SIG-M5 treated with dmso at 0.1 percent for 504 hours (cell line): ENCODE results near the gene C2orf72.
"Not testable (repeated sequence)": the region's sequence is repeated elsewhere in the genome, so short reads cannot be mapped to it uniquely, and the experiment has no call there.

Experiments
- DNase-seq: peaks from one replicate; lab custom pipeline; 2025; ENCODE audit not compliant: unreplicated experiment; lab: John Stamatoyannopoulos, UW

C2orf72 gene

DNA sequence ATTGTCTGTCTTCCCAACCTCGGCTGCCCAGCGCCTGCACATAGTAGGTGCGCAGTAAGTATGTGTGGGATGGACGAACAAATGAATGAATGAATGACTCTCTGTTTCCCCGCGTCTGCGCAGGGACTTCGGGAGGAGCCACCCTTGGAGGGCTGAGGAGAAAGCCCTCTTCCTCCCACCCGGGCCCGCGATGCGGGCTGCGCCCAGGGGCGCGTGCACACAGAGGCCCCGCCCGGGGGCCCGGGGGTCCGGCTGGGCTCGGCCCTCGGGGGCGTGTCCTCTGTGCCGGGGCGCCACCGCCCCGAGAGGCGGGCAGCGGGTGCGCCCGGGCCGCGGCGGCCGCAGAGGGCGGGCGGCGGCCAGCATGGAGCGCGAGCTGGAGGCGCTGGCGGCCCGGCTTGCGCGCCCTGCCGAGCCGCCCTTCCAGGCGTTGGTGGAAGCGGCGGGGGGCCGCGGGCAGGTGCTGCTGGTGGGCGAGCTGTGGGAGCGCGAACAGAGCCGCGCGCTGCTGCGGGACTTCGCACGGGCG lies at the start of gene C2orf72:
Gene C2orf72, plus strand, starts transcription at position 322 of the 529 bp plus-strand sequence. Its CDS starts 43 bp downstream, at position 365.
- DNase-seq = no peak

DNA sequence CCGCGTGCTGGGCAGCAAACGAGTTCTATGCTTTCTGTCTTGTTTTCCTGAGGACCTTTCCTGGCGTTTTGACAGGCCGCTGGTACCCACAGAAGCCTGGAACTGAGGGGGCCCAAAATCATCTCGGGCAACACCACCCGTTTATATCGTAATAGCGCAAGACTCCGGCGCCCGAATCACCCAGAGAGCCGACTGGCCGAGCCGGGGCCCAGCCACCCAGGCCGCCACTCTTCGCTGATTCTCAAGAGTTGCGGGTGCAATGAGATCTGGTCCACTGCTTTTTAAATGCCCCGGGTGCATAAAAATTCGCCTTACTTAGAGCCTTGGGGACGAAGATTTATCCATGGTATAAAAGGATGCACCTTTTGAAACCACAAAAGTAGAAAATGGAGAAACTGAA lies 47.6 kb upstream of the C2orf72 start:
- no peak for DNase-seq

DNA sequence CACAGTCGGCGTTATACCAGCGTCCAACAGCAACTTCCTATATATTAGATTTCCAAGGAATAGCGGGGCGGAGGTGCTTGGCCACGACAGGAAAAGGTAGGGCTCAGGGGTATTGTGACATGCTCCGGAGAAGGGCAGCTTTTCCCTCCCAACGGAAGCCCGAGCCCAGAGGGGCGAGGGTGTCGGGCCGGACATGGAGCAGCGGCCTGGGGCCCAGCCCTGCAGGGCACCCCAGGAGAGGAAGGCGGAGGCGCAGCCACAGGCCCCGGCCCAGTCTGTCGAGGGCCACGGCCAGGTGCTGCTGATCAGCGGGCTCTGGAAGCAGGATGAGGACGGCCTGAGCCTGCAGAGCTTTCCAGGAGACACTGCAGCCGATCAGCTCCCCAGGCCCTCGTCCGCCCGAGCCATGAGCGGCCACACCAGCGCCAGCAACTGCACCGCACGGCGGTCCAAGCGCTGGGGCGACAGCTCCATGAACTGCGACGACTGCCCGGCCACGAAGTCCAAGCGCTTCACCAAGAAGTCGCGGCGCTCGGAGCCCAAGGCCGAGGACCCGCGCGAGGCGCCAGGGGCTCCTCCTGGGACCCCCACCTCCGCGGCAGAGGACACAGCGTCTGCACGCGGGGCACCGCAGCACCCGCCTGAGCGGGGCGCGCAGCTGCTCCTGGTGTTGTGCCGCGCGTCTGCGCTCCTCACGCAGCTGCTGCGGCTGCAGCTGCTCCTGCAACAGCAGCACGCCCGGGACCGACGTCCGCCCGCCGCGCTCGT lies 47.0 kb upstream of the C2orf72 start:
- DNase-seq = no peak

DNA sequence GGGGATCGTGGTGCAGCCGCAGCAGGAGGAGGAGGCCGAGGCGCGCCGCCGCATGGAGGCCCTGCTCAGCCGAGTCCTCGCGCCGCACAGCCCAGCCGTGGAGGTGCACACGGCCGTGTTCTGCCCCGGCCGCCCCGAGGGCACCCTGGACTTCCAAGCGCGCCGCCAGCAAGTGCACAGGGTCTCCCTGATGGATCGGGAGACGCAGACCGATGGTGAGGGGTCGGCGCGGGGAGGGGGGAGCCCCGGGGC lies 46.5 kb upstream of the C2orf72 start:
- DNase-seq = no peak

DNA sequence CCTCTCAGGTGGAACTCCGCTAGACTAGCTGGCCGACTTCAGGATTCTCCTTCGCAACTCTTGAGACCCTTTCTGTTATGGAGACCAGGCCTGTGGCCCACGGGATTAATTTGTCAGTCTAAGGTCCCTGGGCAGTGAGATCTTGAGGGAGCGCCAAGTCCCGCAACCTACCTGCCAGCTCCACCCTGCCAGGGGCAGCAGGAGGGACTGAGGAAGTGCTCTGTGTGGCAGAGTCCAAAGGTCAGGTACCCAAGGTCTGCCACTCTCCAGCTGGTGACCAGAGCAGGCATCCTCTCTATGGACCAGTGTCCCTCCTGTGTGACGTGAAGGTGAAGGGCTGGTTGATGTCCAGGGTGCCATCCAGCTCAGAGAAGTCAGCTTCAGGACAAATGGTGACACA lies 45.7 kb upstream of the C2orf72 start:
- DNase-seq = no peak

DNA sequence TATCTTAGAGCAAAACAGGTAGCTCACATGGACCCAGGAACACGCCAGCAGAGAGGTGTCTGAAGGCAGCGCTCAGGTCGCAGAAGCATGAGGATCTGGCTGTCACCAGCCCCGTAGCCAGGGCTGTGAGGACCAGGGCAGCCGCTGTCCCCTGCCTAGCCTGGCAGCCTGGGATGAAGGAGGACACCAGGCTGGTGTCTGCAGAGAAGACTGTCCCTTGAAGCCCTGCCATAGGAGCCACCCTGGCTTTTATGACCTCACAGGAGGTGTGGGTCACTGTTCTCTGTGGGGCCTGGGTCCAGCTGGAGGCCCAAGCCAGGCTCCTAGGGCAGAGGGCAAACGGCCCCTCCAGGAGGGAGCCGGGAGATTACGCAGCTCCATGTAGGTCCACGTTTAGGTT lies 41.5 kb upstream of the C2orf72 start, which contains the start of gene SPATA3:
Gene SPATA3, plus strand, starts transcription at position 301 of the 400 bp plus-strand sequence. CDS start 113 bp downstream, outside the sequence.
- no peak for DNase-seq

DNA sequence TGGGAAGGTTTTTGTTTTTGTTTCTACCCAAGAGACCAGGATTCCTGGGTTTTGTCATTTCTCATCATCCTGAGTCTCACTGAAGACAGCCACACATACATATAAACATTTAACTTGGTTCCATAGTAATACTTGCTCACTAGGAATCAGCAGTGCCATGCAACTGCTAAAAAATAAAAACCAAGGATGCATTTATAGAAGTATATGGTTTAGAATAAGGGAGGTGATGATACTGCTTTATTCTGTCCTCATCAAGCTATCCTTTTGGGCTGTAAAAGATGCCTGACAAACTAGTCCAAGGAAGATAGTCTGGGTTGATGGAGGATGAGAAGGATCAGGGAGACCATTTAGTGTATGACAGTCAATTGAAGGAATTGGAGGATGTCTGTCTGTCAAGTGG lies 40.7 kb upstream of the C2orf72 start:
- no peak for DNase-seq

DNA sequence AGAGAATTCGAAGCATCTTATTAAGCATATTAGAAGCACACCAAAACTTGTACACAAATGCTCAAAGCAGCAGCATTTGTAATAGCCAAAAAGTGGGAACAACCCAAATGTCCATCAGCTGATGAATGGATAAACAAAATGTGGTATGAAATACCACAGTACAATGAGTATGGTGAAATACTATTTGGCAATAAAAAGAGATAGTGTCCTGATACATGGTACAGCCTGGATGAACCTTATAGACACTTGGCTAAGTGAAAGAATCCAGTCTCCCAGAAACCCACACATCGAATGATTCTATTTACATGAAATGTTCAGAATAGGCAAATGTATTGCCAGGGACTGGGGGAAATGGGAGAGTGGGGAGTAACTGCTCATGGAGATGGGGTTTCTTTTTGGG lies 38.4 kb upstream of the C2orf72 start:
- DNase-seq = no peak

DNA sequence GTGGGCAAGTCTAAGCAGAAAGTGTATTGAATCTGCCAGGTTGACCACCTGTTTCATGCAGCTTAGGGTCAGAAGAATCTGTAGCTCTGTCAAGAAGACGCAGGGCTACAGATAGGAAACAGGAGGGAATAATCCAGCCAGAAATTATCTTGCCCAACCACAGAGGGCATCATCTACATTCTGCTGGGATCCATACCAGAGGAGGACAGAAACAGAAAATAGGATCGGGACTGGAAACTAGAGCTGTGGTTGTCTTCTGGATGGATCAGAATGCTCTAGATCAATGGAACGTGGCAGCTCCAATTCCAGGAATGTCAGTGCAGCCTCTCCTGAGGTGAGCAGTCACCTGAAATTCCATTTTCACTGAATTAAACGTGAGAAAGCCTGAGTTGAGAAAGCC lies 37.8 kb upstream of the C2orf72 start:
- no peak for DNase-seq

DNA sequence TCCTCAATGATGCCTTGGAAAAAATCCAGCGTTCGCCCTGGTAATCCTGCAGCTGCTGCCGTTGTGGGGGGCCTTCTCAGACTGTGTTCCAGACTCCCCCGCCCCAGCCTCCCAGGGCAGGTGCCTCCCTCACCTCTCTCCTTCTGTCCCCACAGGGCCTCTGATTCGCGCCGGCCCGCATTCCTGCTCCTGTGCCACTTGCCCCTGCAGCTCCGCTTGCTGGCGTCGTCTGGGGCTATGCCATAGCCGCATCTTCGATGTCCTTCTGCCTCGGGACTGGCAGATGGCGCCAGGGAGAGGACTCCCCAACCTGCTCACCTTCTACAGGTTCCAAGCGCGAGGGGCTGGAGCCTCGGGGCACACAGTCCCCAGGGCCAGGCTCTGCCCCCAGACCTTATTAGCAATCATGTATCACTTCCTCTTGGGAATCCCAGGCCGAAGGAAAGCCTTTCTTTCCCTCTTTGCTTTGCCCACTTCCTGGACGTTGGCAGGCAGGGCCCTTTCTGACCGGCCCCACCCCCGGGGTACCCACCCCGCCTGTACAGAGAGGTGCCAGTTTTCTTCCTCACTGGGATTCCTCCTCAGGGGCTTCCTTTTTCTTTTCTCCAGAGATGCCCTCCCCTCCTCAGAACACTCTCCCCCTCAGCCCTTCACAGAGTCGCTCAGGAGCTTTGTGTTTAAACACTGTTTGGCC lies 37.0 kb upstream of the C2orf72 start:
- DNase-seq = no peak

DNA sequence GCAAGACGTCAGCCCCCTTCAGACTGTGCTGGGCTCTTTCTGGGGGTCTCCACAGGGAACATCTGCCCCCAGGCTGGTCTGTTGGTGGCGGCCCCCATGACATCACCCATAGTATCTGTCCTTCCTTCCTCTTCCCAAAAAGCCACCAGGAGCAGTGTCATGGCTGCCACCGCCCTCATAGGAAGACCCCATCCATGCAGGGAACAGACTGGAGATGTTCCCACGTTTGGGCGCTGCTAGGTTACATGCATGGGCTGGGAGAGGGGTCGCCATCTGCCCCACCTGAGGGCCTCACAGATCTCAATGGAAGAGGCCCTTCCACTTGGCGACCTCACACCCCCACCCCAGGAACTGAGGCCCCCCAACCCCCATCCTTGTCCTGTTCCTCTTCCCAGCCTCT lies 36.3 kb upstream of the C2orf72 start:
- no peak for DNase-seq

DNA sequence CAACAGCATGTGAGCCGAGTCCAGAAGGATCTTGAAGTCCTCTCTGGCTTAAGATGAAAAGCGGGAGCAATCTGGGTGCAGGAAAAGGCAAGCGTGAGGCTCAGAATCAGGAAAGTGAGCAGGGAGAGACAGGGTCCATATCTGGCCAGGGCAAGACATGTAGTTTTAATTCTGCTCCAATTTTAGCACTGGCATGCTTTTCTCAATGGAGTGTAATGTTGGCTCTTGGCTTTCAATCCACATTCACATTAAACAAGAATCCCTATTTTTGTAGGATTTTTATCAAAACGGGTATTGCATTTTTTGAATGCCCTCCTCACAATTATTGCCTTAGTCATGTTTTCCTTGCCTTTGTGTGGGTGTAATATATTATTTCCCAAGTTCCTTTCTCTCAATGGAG lies 35.4 kb upstream of the C2orf72 start:
- no peak for DNase-seq

DNA sequence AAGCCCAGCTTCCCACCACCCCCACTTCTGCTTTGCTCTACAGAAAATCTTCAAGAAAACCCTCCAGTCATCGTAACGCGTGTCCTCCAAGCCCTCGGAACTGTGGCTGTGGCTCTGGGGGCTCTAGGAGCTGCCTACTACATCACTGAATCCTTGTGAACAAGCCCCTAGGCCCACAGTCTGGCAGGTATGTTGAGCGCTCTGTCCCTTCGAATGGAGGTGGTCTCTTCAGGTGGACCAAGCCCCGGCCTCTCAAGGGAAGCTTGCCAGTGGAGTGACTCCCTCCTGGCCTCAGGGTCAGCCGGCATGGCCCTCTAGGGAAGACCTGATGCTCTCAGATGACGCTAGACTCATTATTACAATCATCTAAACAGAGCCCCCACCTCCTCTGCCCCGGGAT lies 34.7 kb upstream of the C2orf72 start:
- no peak for DNase-seq

DNA sequence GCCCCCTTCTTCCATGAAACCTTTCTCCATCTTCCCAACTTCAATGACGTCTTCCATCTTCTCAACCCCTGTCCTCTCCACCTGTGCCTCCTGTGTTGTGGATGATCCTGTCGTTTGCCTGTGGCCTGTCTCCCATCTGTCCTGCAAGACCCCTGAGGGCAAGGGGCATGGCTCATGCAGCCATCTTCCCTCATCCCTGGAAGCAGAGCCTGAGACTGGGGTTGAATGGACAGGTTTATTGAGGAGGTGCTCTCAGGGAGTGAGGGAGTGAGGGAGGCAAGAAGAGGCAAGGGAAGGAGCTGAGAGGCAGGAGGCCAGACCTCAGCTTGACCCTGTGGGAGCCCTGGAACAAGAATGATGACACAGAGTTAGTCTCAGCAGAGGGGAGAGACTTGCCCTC lies 34.1 kb upstream of the C2orf72 start:
- DNase-seq = no peak

DNA sequence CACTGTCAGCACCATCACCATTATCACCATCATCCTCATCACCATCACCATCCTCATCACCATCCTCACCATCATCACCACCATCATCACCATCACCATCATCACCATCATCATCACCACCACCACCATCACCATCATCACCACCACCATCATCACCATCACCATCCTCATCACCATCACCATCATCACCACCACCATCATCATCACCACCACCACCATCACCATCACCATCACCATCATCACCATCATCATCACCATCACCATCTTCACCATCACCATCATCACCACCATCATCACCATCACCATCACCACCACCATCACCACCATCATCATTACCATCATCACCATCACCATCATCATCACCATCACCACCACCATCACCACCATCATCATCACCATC lies 32.4 kb upstream of the C2orf72 start:
- not testable (repeated sequence) for DNase-seq

DNA sequence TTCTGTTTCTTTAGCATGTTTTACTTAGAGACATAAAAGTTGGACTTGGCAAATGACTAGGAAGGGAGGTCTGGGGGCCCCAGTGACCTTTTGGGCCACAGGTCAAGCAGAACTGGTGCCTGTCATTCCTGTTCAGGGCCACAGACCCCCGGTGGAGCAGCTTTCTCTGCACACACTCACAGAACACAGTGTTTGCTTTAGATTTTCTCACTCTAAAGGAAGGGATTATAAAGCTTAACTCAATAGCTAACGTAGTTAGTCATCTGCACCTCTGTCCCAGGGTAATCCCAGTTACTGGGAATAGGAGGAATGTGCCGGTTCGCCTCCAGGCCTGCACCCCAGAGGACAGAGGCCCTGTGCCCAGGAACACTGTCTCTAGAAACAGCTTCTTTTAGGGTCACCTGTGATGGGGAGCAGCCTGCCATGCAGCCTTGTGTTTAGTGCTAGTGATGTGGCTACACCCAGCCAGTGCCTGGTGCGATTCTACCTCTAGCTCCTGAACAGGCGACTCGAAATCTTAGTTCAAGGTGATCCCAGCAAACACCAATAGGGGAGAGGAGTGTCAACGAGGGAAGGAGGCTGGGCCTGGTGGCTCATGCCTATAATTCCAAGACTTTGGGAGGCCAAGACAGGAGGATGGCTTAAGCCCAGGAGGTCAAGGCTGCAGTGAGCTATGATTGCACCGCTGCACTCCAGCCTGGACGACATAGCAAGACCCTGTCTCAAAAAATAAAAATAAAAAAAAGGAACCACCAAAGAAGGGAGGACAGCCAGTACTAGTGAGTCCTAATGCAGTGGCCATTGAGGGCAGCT lies 29.8 kb upstream of the C2orf72 start:
- no peak for DNase-seq

DNA sequence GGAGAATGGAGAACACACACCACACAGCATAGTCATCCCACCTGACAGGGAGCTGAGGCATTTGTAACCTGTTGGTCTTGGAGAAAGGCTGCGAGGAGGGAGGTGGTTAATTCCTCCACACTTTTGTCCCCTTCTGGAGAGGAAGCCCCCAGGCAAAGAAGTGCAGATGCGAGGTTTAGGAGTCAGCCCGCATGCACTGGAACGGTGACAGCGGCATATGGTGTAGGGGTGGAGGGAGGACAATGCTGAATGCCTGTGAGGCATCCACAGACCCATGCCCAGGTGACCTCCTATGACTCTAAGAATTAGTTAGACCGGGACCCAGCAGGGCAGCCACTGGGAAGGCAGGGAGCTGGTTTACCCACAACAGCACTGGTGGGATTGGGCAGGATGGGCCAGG lies 29.2 kb upstream of the C2orf72 start:
- DNase-seq = no peak

DNA sequence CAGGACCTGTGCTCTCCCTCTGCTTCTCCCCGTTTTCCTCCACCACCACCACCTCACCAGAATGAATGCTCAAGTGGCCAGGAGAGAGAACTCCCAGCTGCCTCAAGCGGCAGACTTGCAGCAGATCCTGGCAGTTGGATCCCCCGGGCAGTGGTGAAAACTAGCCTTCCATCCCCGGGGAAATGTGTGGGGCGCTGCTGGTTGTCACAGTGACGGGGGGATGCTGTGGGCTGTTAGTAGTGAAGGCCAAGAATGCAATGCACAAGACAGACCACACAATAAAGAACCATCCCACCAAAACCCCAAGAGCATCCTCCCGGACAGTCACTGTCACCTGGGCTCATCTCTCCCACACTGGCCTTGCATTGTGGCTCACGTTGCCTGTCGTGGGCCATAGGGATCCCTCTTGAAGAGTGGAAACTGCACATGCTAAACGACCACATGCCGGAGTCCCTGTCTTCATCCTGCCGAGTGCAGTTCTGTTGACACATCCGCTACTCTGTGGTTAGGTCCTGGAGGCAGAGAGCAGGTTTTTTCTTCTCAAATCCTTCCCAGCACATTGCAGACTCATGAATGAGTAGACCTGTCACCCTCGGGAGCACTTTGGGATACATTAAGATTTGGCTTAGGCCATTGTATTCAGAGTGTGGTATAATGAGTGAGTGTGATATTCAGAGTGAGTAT lies 27.9 kb upstream of the C2orf72 start:
- DNase-seq = no peak

DNA sequence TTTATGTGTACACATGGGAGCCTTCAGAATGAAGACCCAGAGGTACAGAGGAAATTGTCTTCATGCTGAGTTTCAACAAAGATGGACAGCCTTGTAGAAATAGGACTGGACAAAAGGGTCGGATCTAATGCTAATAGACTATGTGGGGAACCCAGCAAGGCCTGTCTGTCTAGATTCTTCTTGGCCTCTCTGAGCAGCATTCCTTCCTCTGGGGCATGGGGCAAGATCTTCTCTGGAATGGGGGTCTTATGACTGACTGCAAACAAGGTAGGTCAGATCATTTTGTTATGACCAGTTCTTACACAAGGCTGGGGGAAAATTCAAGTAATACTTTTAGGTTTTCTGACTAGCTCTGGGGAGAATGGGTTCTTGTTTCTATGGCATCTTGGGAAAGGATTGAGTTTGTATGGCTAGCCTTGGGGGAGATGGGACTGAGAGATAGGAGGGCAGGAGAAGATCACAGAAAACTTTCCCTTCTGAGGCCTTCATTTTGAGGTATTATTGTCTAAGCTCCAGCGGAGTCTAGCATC lies 27.1 kb upstream of the C2orf72 start:
- no peak for DNase-seq

DNA sequence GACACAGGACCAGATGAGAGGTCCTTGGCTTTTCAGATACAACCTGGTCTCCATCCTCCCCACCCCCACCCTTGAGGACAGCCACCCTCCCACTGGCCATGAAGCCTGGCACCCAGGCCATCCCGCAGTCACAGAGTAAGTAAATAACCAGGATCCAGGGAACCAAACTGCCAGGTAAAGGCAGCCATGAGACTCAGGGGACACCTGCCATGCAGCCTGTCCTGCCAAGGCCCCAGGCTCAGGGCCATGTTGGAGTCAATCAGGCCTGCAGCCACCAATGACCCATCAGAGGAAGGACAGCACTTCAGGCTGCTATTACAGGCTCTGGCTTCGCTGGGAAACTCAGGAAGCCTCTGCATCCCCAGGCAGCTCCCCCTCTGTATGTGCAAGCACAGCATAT lies 25.8 kb upstream of the C2orf72 start:
- no peak for DNase-seq

DNA sequence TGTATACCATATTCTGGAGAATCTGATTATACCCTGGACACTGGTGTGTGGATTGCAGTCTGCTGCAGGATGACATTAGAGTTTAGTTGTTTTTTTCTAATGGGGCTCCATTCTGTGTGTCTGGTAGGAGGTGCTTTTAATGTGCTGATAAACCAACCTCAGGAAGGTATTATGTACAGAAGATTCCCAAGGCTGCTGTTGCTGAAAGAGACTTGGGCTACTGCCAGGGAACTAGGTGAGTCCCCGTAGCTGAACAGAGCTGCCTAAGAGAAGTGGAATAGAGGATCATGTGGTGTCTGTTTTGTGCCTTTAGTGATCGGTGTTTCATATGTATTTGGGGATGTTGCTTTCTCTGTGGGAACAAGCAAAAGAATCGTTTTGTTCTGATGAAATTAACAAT lies 24.9 kb upstream of the C2orf72 start:
- no peak for DNase-seq
